PFSK-1 (cell line): ENCODE measurements around the gene ITGA3.

Experiments used
- FOXP2 ChIP-seq: optimal IDR thresholded peaks from 2 replicates; pipeline ENCODE3; 2011; ENCODE audit warnings: borderline replicate concordance, control low read depth, inconsistent platforms; ENCODE audit not compliant: insufficient read depth; ENCODE audit errors: extremely low read length, extremely low read depth
- POLR2AphosphoS5 ChIP-seq: IDR thresholded peaks from 2 replicates; pipeline ENCODE4 v1.6.1; 2012; ENCODE audit warnings: low read depth, mild to moderate bottlenecking, control low read depth, low read length, moderate library complexity
- SIN3A ChIP-seq: IDR thresholded peaks from 2 replicates; pipeline ENCODE4 v1.6.1; 2012; ENCODE audit warnings: mild to moderate bottlenecking, low read length, moderate library complexity, borderline replicate concordance; ENCODE audit not compliant: insufficient read depth
- TAF1 ChIP-seq: IDR thresholded peaks from 2 replicates; pipeline ENCODE4 v1.6.1; 2012; ENCODE audit warnings: low read length, control low read depth, borderline replicate concordance; ENCODE audit not compliant: insufficient read depth
- TF ChIP-seq, protein P1 (sequence below), 2 experiments: IDR thresholded peaks; 2 replicates each; pipeline versions ENCODE4 v1.6.1 to v1.8.0; 2011 to 2012; ENCODE audit warnings: low read depth in 2 of 2, low read length in 2 of 2, control low read depth in 1 of 2, inconsistent platforms in 1 of 2, mild to moderate bottlenecking in 1 of 2, moderate library complexity in 1 of 2; ENCODE audit not compliant: insufficient read depth in 1 of 2

The ITGA3 gene

DNA sequence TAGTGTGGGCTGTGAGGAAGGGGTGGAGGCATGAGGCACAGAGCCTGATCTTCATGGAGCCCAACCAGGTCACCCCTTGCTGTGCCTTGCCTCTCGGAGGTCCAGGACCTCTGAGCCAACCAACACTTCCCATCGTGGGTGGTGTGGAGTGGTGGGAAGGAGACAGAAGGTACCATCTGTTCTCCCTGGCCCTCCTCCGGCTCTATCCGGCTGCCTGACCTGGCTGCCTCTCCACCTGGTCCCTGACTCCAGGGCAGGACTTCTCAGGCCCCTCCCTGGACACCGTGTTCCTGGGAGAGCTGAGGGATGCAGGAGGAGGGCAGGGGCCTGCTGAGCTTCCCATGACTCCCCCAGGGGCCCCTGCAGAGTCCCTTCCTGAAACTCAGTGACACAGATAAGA is 43.1 kb downstream of the ITGA3 start:
- TF ChIP-seq TAF1 = no peak
- no peak for TF ChIP-seq POLR2AphosphoS5
- TF ChIP-seq FOXP2 = no peak
- TF ChIP-seq, protein P1, sequence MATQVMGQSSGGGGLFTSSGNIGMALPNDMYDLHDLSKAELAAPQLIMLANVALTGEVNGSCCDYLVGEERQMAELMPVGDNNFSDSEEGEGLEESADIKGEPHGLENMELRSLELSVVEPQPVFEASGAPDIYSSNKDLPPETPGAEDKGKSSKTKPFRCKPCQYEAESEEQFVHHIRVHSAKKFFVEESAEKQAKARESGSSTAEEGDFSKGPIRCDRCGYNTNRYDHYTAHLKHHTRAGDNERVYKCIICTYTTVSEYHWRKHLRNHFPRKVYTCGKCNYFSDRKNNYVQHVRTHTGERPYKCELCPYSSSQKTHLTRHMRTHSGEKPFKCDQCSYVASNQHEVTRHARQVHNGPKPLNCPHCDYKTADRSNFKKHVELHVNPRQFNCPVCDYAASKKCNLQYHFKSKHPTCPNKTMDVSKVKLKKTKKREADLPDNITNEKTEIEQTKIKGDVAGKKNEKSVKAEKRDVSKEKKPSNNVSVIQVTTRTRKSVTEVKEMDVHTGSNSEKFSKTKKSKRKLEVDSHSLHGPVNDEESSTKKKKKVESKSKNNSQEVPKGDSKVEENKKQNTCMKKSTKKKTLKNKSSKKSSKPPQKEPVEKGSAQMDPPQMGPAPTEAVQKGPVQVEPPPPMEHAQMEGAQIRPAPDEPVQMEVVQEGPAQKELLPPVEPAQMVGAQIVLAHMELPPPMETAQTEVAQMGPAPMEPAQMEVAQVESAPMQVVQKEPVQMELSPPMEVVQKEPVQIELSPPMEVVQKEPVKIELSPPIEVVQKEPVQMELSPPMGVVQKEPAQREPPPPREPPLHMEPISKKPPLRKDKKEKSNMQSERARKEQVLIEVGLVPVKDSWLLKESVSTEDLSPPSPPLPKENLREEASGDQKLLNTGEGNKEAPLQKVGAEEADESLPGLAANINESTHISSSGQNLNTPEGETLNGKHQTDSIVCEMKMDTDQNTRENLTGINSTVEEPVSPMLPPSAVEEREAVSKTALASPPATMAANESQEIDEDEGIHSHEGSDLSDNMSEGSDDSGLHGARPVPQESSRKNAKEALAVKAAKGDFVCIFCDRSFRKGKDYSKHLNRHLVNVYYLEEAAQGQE (IDR thresholded peaks at IDR 0.05; ENCODE audit: insufficient read depth in 1 of 2, low read depth in 2 of 2, low read length in 2 of 2) = no peak
- no peak for TF ChIP-seq SIN3A

DNA sequence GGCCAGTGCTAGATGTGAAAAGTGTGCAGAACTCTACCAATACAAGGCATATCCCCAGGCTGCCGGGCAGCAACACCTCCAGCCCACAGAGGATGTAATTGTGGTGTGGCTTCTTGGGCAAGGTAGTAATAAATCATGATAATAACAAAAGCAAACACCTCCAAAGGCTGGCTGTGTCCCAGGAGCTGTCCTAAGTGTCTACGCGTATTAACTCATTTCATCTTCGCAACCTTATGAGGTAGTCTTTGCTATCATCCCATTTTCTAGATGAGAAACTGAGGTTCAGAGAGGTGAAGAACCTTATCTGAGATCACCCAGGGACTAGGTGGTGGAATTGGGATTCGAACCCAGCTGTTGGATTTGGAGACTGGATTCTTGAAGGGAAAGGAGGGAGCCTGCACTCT is 44.6 kb downstream of the ITGA3 start:
- TF ChIP-seq SIN3A = no peak
- TF ChIP-seq, protein P1 (IDR thresholded peaks at IDR 0.05; ENCODE audit: insufficient read depth in 1 of 2, low read depth in 2 of 2, low read length in 2 of 2) = no peak
- no peak for TF ChIP-seq POLR2AphosphoS5
- no peak for TF ChIP-seq FOXP2
- TF ChIP-seq TAF1 = no peak

DNA sequence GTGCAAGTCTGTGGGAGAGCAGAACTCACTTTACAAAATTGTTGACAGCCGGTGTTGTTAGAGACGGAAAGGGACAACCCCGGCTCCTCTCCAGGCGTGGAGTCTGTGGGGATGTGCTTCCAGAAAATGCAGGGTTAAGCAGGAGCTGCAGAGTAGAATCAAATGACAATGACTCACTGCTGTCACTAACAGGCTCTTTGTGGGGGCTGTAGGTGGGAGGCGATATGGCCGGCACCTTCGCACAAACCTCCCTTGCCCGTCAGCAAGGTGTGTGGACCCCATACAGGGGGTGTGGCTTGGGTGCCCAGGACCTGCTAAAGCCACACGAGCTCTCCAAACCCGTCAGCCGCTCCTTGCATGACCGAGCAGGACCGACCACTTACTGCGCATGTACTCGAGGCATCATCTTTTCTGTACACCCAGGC is 45.0 kb downstream of the ITGA3 start:
- TF ChIP-seq FOXP2 (no peak), POLR2AphosphoS5 (no peak), SIN3A (no peak), TAF1 (no peak)
- TF ChIP-seq, protein P1 (IDR thresholded peaks at IDR 0.05; ENCODE audit: insufficient read depth in 1 of 2, low read depth in 2 of 2, low read length in 2 of 2) = no peak

DNA sequence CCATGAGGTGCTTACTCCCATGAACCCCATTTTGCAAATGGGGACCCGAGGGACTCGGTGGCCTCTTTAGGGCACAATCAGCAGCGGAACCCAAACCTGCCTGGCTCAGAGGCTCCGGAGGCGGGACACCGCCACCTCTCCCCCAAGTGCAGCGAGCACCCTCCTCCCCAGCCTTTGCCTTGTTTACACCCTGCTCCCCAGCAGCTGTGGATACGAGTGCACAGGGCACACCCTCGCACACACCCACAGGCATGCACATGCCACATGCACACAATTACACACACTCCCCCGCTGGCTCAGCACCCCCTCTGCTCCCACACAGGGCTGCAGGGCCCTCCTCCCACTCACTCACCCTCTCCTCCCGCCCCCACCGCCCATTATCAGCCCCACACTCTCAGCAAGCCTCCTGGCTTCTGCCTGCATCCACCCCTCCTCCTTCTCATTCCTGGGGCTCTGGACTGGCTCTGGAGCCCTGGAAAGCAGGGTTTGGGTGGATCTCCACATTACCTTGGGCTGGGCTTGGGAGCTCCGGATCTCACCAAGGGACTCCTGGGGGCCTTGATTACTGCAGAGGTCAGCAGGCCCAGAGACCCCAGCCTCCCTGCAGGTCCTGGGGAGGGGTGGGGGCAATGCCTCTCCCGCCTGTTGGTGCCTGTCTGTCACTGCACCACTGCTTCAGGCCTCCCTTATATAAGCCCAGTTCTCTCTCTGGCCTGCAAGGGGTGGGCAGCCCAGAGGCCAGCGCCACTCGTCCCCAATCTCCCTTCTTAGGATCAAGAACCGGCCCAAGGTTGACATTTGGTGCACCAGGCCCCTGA is 45.6 kb downstream of the ITGA3 start:
- TF ChIP-seq SIN3A (no peak), POLR2AphosphoS5 (no peak), TAF1 (no peak), FOXP2 (no peak)
- TF ChIP-seq, protein P1 (IDR thresholded peaks at IDR 0.05; ENCODE audit: insufficient read depth in 1 of 2, low read depth in 2 of 2, low read length in 2 of 2) = no peak
